T-helper 2 cell treated with Interferon-gamma antibody and Interleukin-4, amounts not matched to agents 5 μg/mL and 100 μg/mL, for 36 hours (primary cell): Measurements from ENCODE around the gene SIN3B.

ENCODE experiments used
- DNase-seq: peaks from one replicate; pipeline ENCODE4 v3.0.0; 2021; ENCODE audit warnings: low spot score
- H3K27ac Mint-ChIP-seq: one replicate; pipeline ENCODE4 v1.8.0; 2021; ENCODE audit warnings: mild to moderate bottlenecking, mixed read lengths
- H3K27me3 Mint-ChIP-seq: one replicate; pipeline ENCODE4 v1.8.0; 2021; ENCODE audit warnings: low read depth, mixed read lengths
- H3K36me3 Mint-ChIP-seq: one replicate; pipeline ENCODE4 v1.8.0; 2021; ENCODE audit warnings: low read depth, mixed read lengths
- H3K4me1 Mint-ChIP-seq: one replicate; pipeline ENCODE4 v1.8.0; 2021; ENCODE audit warnings: low read depth, mixed read lengths
- H3K4me3 Mint-ChIP-seq: one replicate; pipeline ENCODE4 v1.8.0; 2022; ENCODE audit warnings: mild to moderate bottlenecking, moderate library complexity, mixed read lengths
- H3K9me3 Mint-ChIP-seq: one replicate; pipeline ENCODE4 v1.8.0; 2021; ENCODE audit warnings: mixed read lengths

Gene SIN3B

GRCh38 chr19:16878181-16878965 lies 49.2 kb downstream of the SIN3B start:
- peaks cover 20% of the 10 kb centered on the region for H3K9me3 Mint-ChIP-seq
- no peaks in the 10 kb centered on the region for H3K27me3 Mint-ChIP-seq
- peaks cover 17% of the 10 kb centered on the region for H3K4me1 Mint-ChIP-seq
- H3K36me3 Mint-ChIP-seq = peaks cover 63% of the 10 kb centered on the region
- no peak overlapping the region for H3K27ac Mint-ChIP-seq
- DNase-seq = no peak
- no peak overlapping the region for H3K4me3 Mint-ChIP-seq

GRCh38 chr19:16880884-16881554 lies 51.8 kb downstream of the SIN3B start:
- no peaks in the 10 kb centered on the region for H3K27me3 Mint-ChIP-seq
- H3K4me1 Mint-ChIP-seq = peaks cover 11% of the 10 kb centered on the region
- DNase-seq = no peak
- H3K4me3 Mint-ChIP-seq = no peak overlapping the region
- no peak overlapping the region for H3K27ac Mint-ChIP-seq
- H3K36me3 Mint-ChIP-seq = peaks cover 44% of the 10 kb centered on the region
- peaks cover 20% of the 10 kb centered on the region for H3K9me3 Mint-ChIP-seq

GRCh38 chr19:16882146-16882545 lies 52.9 kb downstream of the SIN3B start:
- Mint-ChIP-seq H3K27ac (no peak overlapping the region), H3K9me3 (peaks cover 20% of the 10 kb centered on the region), H3K27me3 (no peaks in the 10 kb centered on the region), H3K36me3 (peaks cover 38% of the 10 kb centered on the region), H3K4me3 (no peak overlapping the region), H3K4me1 (peaks cover 5% of the 10 kb centered on the region)
- DNase-seq = no peak

GRCh38 chr19:16883522-16883921 lies 54.3 kb downstream of the SIN3B start:
- H3K36me3 Mint-ChIP-seq = peaks cover 31% of the 10 kb centered on the region
- no peak overlapping the region for H3K4me3 Mint-ChIP-seq
- H3K27me3 Mint-ChIP-seq = peaks cover 1% of the 10 kb centered on the region
- DNase-seq = no peak
- no peak overlapping the region for H3K27ac Mint-ChIP-seq
- H3K4me1 Mint-ChIP-seq = peaks cover 6% of the 10 kb centered on the region
- H3K9me3 Mint-ChIP-seq = peaks cover 20% of the 10 kb centered on the region

- DNase-seq = no peak
- peaks cover 7% of the 10 kb centered on the region for H3K4me1 Mint-ChIP-seq
- H3K27ac Mint-ChIP-seq = no peak overlapping the region
- peaks cover 2% of the 10 kb centered on the region for H3K27me3 Mint-ChIP-seq
- no peak overlapping the region for H3K4me3 Mint-ChIP-seq
- H3K9me3 Mint-ChIP-seq = peaks cover 19% of the 10 kb centered on the region
- H3K36me3 Mint-ChIP-seq = peaks cover 20% of the 10 kb centered on the region
Measured at GRCh38 chr19:16885166-16885565, 56.0 kb downstream of the SIN3B start.

GRCh38 chr19:16886305-16886880 lies 57.2 kb downstream of the SIN3B start:
- Mint-ChIP-seq H3K9me3 (peaks cover 15% of the 10 kb centered on the region), H3K36me3 (peaks cover 13% of the 10 kb centered on the region), H3K4me3 (no peak overlapping the region), H3K4me1 (peaks cover 7% of the 10 kb centered on the region), H3K27me3 (peaks cover 3% of the 10 kb centered on the region), H3K27ac (no peak overlapping the region)
- DNase-seq = no peak

GRCh38 chr19:16887353-16888265 lies 58.4 kb downstream of the SIN3B start:
- Mint-ChIP-seq H3K36me3 (peaks cover 5% of the 10 kb centered on the region), H3K4me3 (no peak overlapping the region), H3K4me1 (peaks cover 8% of the 10 kb centered on the region), H3K27ac (no peak overlapping the region), H3K9me3 (peaks cover 6% of the 10 kb centered on the region), H3K27me3 (peaks cover 8% of the 10 kb centered on the region)
- DNase-seq = no peak

GRCh38 chr19:16888629-16889365 lies 59.6 kb downstream of the SIN3B start, which contains the start of gene F2RL3:
Gene F2RL3, plus strand, starts transcription at chr19:16888999. Its CDS starts 191 bp downstream, at chr19:16889190.
- Mint-ChIP-seq H3K4me1 (peaks cover 10% of the 10 kb centered on the region), H3K4me3 (peak within 1 kb of the TSS; percentile 69), H3K9me3 (no peaks in the 10 kb centered on the region), H3K27ac (peak within 1 kb of the TSS; percentile 63), H3K36me3 (no peaks in the 10 kb centered on the region), H3K27me3 (peaks cover 8% of the 10 kb centered on the region)
- no peak for DNase-seq

GRCh38 chr19:16889366-16889882 lies 60.2 kb downstream of the SIN3B start:
- Mint-ChIP-seq H3K4me1 (peaks cover 10% of the 10 kb centered on the region), H3K9me3 (no peaks in the 10 kb centered on the region), H3K4me3 (peak overlapping the region; percentile 24), H3K27me3 (peaks cover 12% of the 10 kb centered on the region), H3K27ac (no peak overlapping the region), H3K36me3 (no peaks in the 10 kb centered on the region)
- DNase-seq = no peak

- H3K27ac Mint-ChIP-seq = no peak overlapping the region
- no peak for DNase-seq
- H3K9me3 Mint-ChIP-seq = no peaks in the 10 kb centered on the region
- no peak overlapping the region for H3K4me3 Mint-ChIP-seq
- no peaks in the 10 kb centered on the region for H3K36me3 Mint-ChIP-seq
- peaks cover 10% of the 10 kb centered on the region for H3K4me1 Mint-ChIP-seq
- H3K27me3 Mint-ChIP-seq = peaks cover 18% of the 10 kb centered on the region
Measured at GRCh38 chr19:16889883-16890460, 60.8 kb downstream of the SIN3B start.

- Mint-ChIP-seq H3K27ac (no peak overlapping the region), H3K27me3 (peaks cover 24% of the 10 kb centered on the region), H3K4me1 (peaks cover 10% of the 10 kb centered on the region), H3K4me3 (no peak overlapping the region), H3K36me3 (no peaks in the 10 kb centered on the region), H3K9me3 (no peaks in the 10 kb centered on the region)
- DNase-seq = no peak
Measured at GRCh38 chr19:16890461-16891184, 61.4 kb downstream of the SIN3B start.

GRCh38 chr19:16891696-16892382 lies 62.6 kb downstream of the SIN3B start:
- DNase-seq = no peak
- Mint-ChIP-seq H3K27ac (no peak overlapping the region), H3K27me3 (peaks cover 26% of the 10 kb centered on the region)

More at GRCh38 chr19:16891696-16892382, 62.6 kb downstream of the SIN3B start:
- Mint-ChIP-seq H3K36me3 (no peaks in the 10 kb centered on the region), H3K9me3 (no peaks in the 10 kb centered on the region), H3K4me3 (no peak overlapping the region), H3K4me1 (peaks cover 12% of the 10 kb centered on the region)
